Smooth muscle cell (in vitro differentiated cells): ENCODE data around the gene ZNF417. TPM values are rescaled to one million over a fixed set of nuclear protein-coding genes. Genes with fewer than 3 reads are reported as not detected.
"Not testable (repeated sequence)": the region's sequence is repeated elsewhere in the genome, so short reads cannot be mapped to it uniquely, and the experiment has no call there.

ENCODE experiments used
- DNase-seq: peaks from one replicate; lab custom pipeline; 2025; ENCODE audit not compliant: unreplicated experiment; lab: John Stamatoyannopoulos, UW
- H2AFZ ChIP-seq: fragments of 200-600 bp; sonication (generic); 2 replicates; pipeline ENCODE4 v1.6.0; 2016; ENCODE audit warnings: antibody characterized with exemption, low read depth, mild to moderate bottlenecking
- H3F3A ChIP-seq: fragments of 200-600 bp; sonication (generic); 2 replicates; pipeline ENCODE4 v1.6.0; 2017; ENCODE audit warnings: antibody characterized with exemption, low read depth
- H3K27ac ChIP-seq: fragments of 200-600 bp; sonication (generic); 2 replicates; pipeline ENCODE4 v1.5.1; 2016; ENCODE audit warnings: low read depth, mild to moderate bottlenecking
- H3K27me3 ChIP-seq: fragments of 200-600 bp; sonication (generic); 2 replicates; pipeline ENCODE4 v1.6.1; 2016; ENCODE audit warnings: low read depth, mild to moderate bottlenecking
- H3K36me3 ChIP-seq: fragments of 200-600 bp; sonication (generic); 2 replicates; pipeline ENCODE4 v1.5.1; 2016; ENCODE audit warnings: low read depth
- H3K4me1 ChIP-seq: fragments of 200-600 bp; sonication (generic); 2 replicates; pipeline ENCODE4 v1.5.1; 2016; ENCODE audit warnings: low read depth
- H3K4me2 ChIP-seq: fragments of 200-600 bp; sonication (generic); 2 replicates; pipeline ENCODE4 v1.6.0; 2016; ENCODE audit warnings: mild to moderate bottlenecking
- H3K4me3 ChIP-seq: fragments of 200-600 bp; sonication (generic); 2 replicates; pipeline ENCODE4 v1.5.1; 2016; ENCODE audit warnings: mild to moderate bottlenecking
- H3K79me2 ChIP-seq: fragments of 200-600 bp; sonication (generic); 2 replicates; pipeline ENCODE4 v1.6.0; 2016; ENCODE audit warnings: low read depth, mild to moderate bottlenecking
- H3K9ac ChIP-seq: fragments of 200-600 bp; sonication (generic); 2 replicates; pipeline ENCODE4 v1.6.0; 2016; ENCODE audit warnings: low read depth
- H3K9me3 ChIP-seq: fragments of 200-600 bp; sonication (generic); replicated peaks from 2 replicates; pipeline ENCODE4 v1.5.1; 2016; ENCODE audit warnings: low read depth
- H4K20me1 ChIP-seq: fragments of 200-600 bp; sonication (generic); 2 replicates; pipeline ENCODE4 v1.6.0; 2016; ENCODE audit warnings: low read depth
- CTCF ChIP-seq: fragments of 200-600 bp; sonication (generic); IDR thresholded peaks from 2 replicates; pipeline ENCODE4 v1.5.1; 2017; ENCODE audit warnings: borderline replicate concordance, mild to moderate bottlenecking, antibody characterized with exemption; ENCODE audit not compliant: insufficient read depth, poor library complexity, severe bottlenecking
- WGBS: methylation state at CpG from one replicate; pipeline ENCODE4 v1.1.7; 2016; ENCODE audit warnings: low lambda C conversion rate; 5-methylcytosine and 5-hydroxymethylcytosine counted together
- polyA plus RNA-seq: library from polyadenylated mRNA; unstranded; fragments of >200 nt; fragmentation: Nextera tagmentation; extraction: Ambion mirVana; gene quantifications from 2 replicates; pipeline ENCODE4 v1.2.1, GENCODE V29; 2016
- total RNA-seq: library from RNA; depleted of rRNA; stranded (reverse); fragments of >200 nt; gene quantifications from 2 replicates; pipeline ENCODE4 v1.2.3, GENCODE V29; 2014

Gene ZNF417
- total and polyA plus RNA-seq, 2 experiments from 2014 or later = 2.6 to 9.8 TPM

- Histone ChIP-seq H2AFZ (no peak overlapping the region), H3K4me1 (no peaks in the 10 kb centered on the region), H3K36me3 (no peaks in the 10 kb centered on the region), H3K4me3 (no peak overlapping the region), H3K27ac (no peak overlapping the region), H3K9ac (no peak overlapping the region), H3K4me2 (no peak overlapping the region), H3K79me2 (peaks cover 10% of the 10 kb centered on the region), H3K9me3 (no peaks in the 10 kb centered on the region), H3F3A (no peaks in the 10 kb centered on the region), H4K20me1 (peaks cover 7% of the 10 kb centered on the region), H3K27me3 (no peaks in the 10 kb centered on the region)
- no peak for DNase-seq
- TF ChIP-seq CTCF = no peak
- 99% methylated on average over 3 of the region's 3 CpGs for WGBS
Measured at GRCh38 chr19:57907394-57907793, 9.0 kb downstream of the ZNF417 start.

GRCh38 chr19:57905258-57905657 lies 11.1 kb downstream of the ZNF417 start:
- DNase-seq = no peak
- Histone ChIP-seq H3K4me2 (no peak overlapping the region), H3K79me2 (peaks cover 3% of the 10 kb centered on the region), H3K4me1 (no peaks in the 10 kb centered on the region), H3K9me3 (no peaks in the 10 kb centered on the region), H4K20me1 (peaks cover 4% of the 10 kb centered on the region), H3K27me3 (no peaks in the 10 kb centered on the region), H3K4me3 (no peak overlapping the region), H3K36me3 (no peaks in the 10 kb centered on the region), H3K9ac (no peak overlapping the region), H3F3A (no peaks in the 10 kb centered on the region), H3K27ac (no peak overlapping the region), H2AFZ (no peak overlapping the region)
- 88% methylated on average over 6 of the region's 6 CpGs for WGBS
- TF ChIP-seq CTCF = no peak

GRCh38 chr19:57903618-57904184 lies 12.7 kb downstream of the ZNF417 start:
- no peaks in the 10 kb centered on the region for H3F3A ChIP-seq
- no peak overlapping the region for H3K27ac ChIP-seq
- WGBS = 84% methylated on average over 7 of the region's 7 CpGs
- peaks cover 4% of the 10 kb centered on the region for H4K20me1 ChIP-seq
- no peaks in the 10 kb centered on the region for H3K9me3 ChIP-seq
- no peaks in the 10 kb centered on the region for H3K36me3 ChIP-seq
- no peak for DNase-seq
- H3K4me1 ChIP-seq = no peaks in the 10 kb centered on the region
- no peak overlapping the region for H3K4me2 ChIP-seq
- H2AFZ ChIP-seq = no peak overlapping the region
- H3K27me3 ChIP-seq = no peaks in the 10 kb centered on the region
- no peak overlapping the region for H3K9ac ChIP-seq
- no peak for TF ChIP-seq CTCF
- peaks cover 3% of the 10 kb centered on the region for H3K79me2 ChIP-seq
- H3K4me3 ChIP-seq = no peak overlapping the region

- H3K79me2 ChIP-seq = no peaks in the 10 kb centered on the region
- no peak overlapping the region for H3K4me3 ChIP-seq
- no peaks in the 10 kb centered on the region for H4K20me1 ChIP-seq
- H2AFZ ChIP-seq = no peak overlapping the region
- no peaks in the 10 kb centered on the region for H3K9me3 ChIP-seq
- H3F3A ChIP-seq = peaks cover 3% of the 10 kb centered on the region
- no peaks in the 10 kb centered on the region for H3K4me1 ChIP-seq
- no peak for DNase-seq
- H3K27ac ChIP-seq = peak overlapping the region; percentile 52
- WGBS = 48% methylated on average over 5 of the region's 5 CpGs
- H3K36me3 ChIP-seq = no peaks in the 10 kb centered on the region
- H3K4me2 ChIP-seq = no peak overlapping the region
- no peak for TF ChIP-seq CTCF
- H3K9ac ChIP-seq = no peak overlapping the region
- H3K27me3 ChIP-seq = no peaks in the 10 kb centered on the region
Measured at GRCh38 chr19:57900311-57900710, 16.1 kb downstream of the ZNF417 start.

GRCh38 chr19:57890706-57891105 lies 25.7 kb downstream of the ZNF417 start:
- Histone ChIP-seq H3K4me1 (peaks cover 13% of the 10 kb centered on the region), H3K9ac (peak overlapping the region; percentile 77), H3K27ac (peak overlapping the region; percentile 95), H3K4me2 (peak overlapping the region; percentile 8), H3K79me2 (peaks cover 23% of the 10 kb centered on the region)
- H2AFZ ChIP-seq, H3K27me3 ChIP-seq, H3K4me3 ChIP-seq, H3K36me3 ChIP-seq, H4K20me1 ChIP-seq, H3K9me3 ChIP-seq, H3F3A ChIP-seq, DNase-seq: not testable (repeated sequence)
- 6% methylated on average over 3 of the region's 3 CpGs for WGBS
